Measurements from ENCODE around the gene MINAR2.

The MINAR2 gene

GRCh38 chr5:129773376-129773775, 25.5 kb downstream of the MINAR2 start:
- no peak for DNase-seq

GRCh38 chr5:129781594-129781993, 33.7 kb downstream of the MINAR2 start:
- no peak for DNase-seq

GRCh38 chr5:129803403-129803802, 55.5 kb downstream of the MINAR2 start:
- no peak for DNase-seq

GRCh38 chr5:129804705-129805104, 56.8 kb downstream of the MINAR2 start:
- DNase-seq: no peak

GRCh38 chr5:129807162-129807814, 59.4 kb downstream of the MINAR2 start:
- DNase-seq: no peak

Data from NCI-H1417 treated with DMSO at 0.1 percent for 48 hours (cell line).